Stimulated activated CD4-positive, alpha-beta T cell treated with anti-CD3 and anti-CD28 coated beads, TNF-alpha, amount 100 ng/mL, for 48 hours (primary cell): ENCODE measurements around the gene GPATCH8.
"Not testable (repeated sequence)": the region's sequence is repeated elsewhere in the genome, so short reads cannot be mapped to it uniquely, and the experiment has no call there.

Experiments used
- DNase-seq, 3 donors: peaks; one replicate each; pipeline ENCODE4 v3.0.0-alpha.2; 2020; ENCODE audit warnings: low read depth in 3 of 3

Gene GPATCH8

DNA sequence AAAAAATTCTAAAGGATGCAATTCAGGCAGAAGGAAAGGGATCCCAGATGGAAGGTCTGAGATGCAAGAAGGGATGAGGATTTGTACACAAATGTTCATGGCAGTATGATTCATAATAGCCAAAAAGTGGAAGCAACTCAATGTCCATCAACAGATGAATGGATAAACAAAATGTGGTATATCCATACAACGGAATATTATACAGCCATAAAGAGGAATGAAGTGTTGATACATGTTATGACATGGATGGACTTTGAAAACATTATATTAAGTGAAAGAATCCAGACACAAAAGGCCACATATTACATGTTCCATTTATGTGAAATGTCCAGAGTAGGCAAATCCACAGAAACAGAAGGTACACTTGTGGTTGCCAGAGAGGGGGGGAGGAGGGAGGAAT, 23.9 kb upstream of the GPATCH8 start:
- DNase-seq, result no peak

DNA sequence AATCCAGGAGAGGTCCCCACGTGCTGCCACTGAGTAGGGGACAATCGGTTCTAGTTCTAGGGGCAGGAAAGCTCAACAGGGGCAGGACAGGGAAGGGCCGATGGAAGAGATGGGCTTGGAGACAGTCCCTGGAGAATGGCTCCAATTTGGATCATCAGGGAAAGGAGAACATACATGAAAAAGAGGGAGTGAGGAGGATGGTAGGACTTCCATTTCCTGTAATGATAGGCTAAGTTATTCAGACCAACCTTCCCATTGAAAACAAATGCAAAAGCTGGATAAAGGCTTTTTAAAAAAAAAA, 20.4 kb upstream of the GPATCH8 start:
- DNase-seq, result no peak

DNA sequence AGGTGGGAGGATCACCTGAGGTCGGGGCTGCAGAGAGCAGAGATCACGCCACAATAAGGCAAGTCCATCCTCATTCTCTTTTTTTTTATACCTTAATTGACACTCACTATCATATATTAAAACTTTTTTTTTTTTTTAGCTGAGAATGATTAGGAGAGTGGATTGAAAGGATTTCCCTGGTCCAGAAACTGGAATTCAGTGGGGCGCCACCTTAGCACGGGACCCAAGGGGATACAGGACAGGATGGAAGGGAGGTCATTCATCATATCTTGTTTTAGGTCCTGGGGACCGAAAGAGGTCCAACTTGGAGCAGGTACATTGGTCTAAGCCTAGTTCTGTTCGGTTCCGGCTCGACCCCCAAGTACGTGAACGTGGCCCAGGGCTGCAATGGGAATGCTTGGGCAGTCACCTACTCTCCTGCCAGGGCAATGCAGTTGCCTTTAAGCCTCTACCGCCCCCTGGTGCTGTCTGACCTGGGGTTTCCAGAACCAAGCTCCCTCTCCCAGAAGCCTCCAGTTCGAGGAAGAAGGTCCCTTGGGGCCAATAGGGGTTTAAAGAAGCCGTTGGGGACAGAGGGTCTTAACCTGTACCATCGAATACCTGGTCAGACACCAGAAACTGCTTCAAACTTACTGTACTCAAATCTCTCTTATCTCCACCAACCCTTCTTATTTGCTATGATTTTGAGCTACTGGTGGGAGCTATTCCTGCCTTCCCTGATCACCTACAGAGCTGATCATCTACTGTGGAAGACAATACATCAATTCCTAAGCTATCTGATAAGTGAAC, 19.9 kb upstream of the GPATCH8 start:
- peak; percentile 41 to 77 (median 45) for DNase-seq

DNA sequence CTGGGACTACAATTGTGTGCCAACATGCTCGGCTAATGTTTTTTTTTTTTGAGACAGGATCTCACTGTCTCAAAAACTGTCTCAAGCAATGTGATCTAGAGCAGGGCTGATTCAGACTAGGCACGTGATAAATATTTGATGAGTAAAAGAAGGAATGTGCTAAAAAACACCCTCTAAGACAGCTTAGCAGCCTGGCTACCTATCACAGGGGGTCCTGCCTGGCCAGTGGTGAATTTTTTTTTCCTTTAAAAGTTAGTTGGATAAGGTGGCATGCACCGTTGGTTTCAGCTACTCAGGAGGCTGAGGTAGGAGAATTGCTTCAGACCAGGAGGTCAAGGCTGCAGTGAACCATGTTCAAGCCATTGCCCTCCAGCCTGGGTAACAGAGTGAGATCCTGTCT, 14.8 kb upstream of the GPATCH8 start:
- DNase-seq, result no peak

DNA sequence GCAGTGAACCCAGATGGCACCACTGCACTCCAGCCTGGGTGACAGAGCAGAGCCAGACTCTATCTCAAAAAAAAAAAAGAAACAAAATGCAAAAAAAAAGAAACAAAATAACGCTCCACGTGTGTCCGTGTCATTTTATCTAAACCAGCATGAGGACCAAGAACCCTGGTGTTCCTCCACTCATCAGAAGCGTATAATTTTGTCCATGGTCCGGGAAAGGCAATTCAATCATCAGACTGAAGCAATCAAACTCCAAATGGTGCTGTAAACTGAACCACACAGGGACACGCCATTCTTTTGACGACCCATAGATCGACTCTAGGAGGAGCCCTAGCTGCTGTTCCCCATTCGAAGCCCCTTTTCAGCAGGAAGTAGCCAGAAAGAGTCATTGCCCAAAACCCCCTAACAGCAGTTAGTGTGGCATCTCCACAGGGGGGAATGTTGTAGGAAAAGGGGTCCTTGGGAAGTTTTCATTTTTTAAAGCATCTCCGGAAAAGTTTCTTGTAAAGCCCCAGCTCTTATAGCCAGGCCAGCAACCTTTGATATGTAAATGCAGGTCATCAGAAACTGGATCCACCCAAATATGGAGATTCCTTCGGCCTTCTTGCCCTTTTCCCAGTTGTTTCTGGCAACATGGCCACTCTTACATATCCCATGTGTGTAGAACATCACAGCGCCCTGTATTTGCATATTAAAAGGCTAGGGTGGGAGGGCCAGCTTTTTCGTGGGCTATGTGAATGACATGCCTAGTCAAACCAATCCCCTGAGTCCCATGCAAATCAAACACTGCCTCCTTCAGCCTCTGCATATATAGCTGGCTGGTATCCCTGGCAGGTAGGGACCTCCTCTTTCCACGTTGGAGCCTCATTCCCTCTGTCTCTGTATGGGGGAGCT, 8.3 kb upstream of the GPATCH8 start:
- not testable (repeated sequence) for DNase-seq

DNA sequence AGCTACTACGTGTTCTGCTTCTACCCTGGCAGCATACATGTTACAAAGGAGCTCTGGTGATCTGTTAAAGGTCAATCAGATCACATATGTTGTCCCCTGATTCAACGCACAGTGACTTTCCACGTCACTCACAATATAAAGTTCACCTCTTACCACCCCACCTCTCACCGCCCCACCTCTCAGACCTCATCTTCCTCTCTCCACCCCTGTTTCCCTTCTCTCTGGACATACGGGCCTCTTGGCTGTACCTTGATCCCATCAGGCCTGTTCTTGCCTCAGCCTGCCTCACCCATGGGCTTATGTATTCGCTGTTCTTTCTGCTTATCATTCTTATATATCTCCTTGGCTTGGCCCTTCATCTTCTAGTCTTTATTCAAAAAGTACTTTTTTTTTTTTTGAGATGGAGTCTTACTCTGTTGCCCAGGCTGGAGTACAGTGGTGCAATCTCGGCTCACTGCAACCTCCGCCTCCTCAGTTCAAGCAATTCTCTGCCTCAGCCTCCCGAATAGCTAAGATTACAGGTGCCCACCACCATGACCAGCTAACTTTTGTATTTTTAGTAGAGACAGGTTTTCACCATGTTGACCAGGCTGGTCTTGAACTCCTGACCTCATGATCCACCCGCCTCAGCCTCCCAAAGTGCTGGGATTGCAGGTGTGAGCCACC, 3.9 kb upstream of the GPATCH8 start:
- DNase-seq, result not testable (repeated sequence)

DNA sequence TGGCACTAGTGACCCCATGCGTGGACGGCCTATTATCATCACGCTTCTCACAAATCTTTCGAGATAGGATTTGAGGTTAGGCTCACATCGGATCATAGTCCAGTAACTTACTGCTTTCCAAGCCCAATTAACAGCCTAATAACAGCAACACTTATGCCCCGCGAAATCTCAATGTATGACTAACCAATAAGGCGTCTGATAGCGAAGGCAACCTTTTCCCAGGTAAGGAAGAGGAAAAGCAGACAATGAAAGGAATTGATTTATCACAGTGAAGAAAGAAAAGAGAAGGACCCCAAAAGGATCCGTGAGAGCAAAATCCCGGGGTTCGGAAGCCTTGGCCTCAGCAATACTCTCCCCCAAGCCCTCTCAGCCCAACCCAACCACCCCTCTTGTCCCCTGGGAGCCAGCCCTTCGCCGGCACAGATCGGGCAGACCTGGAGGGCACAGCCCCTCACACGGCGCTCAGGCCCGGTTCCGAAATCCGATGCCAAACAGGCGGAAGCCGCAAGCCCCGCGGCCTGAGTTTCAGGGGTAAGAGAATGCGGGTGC, 534 bp downstream of the GPATCH8 start:
- peak in 1 of 3 donors; percentile 22 for DNase-seq

DNA sequence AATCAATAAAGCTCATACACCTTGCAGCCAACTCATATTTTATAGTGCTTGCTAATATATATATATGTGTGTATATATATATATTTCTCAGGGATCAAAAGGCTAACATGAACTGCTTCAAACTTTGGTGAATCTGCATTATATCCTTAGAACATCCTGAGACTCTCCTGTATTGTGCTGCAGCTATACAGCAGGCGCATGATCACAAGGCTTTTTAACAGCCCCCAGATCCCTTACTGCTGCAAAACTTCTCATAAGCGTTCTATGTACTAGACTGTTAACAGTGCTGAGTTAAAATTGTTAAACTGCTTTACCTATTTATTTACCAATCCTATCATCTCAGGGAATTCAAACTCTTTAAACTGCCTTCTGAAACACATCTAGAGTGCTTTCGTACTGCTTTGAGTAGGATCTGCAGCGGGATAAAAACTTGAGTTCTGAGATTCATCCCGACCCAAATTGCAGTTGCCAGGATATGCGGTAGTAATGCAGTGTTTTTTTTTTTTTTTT, 1.3 kb downstream of the GPATCH8 start:
- no peak for DNase-seq

DNA sequence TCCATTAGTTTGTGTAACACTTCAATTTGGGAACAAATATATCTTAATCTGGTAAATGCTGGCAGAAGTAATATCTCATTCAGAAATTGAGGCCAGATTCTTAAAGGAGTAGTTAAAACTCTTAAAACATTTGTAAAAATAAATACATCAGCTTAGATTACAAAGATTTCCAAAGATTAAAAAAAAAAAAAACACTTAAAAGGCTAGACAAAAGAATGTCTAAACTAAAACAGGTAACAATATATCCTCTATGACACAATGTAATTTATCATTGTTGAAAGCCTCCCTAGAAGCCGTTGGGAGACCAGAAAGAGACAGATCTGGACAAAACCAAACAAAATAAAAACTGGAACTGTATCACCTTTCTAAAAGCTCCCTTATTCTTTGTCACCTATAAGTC, 3.5 kb downstream of the GPATCH8 start:
- DNase-seq, result no peak

DNA sequence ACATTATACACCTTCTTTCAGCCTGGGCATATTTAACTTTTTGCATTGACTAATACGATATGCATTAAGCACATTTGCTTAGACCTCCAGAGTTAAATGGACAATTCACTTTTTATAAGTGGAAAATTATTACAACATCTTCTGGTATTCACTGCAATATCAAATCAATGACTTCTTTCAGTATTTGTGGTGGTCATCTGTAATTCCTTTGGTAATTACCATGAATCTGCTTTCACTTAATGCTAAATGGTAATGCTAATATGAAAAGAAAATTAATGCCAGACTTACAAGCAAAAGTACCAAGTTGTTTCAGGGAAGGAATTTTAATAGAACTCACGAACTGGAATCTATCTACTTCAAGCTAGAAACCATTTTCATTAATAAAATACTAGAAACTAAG, 6.4 kb downstream of the GPATCH8 start:
- no peak for DNase-seq

DNA sequence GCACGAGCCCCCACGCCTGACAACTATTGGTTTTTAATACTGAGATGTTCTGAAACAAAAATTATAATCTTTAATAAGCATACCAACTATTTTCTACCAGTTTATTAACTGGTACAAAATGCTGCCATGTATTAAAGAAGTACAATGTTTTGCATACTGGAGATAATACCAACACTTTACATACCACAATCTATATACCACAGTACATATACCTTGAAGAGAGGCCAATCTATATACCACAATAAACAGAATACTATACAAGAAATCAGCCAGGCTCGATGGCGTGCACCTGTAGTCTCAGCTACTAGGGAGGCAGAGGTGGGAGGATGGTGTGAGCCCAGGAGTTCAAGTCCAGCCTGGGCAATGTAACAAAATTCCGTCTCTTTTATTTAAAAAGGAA, 9.9 kb downstream of the GPATCH8 start:
- no peak for DNase-seq

DNA sequence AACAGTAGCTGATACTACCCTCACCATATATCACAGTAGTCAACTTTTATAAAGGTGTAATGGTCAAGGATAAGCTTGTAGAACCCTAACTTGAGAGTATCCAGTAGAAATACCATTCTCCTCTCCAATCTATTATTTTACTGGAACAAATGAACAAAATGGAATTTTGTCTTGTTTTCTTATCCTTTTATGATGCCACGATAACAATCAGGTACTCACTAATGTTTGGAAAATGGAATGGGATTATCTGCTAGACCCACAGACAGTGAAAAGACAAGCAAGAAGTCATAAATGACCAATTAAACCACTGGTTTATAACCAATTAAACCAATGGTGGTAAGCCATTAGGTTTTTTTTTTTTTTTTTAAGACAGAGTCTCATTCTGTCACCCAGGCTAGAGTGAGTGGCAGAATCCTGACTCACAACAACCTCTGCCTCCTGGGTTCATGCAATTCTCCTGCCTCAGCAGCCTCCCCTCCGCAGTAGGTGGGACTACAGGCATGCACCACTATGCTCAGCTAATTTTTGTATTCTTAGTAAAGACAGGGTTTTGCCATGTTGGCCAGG, 10.4 kb downstream of the GPATCH8 start:
- no peak for DNase-seq

DNA sequence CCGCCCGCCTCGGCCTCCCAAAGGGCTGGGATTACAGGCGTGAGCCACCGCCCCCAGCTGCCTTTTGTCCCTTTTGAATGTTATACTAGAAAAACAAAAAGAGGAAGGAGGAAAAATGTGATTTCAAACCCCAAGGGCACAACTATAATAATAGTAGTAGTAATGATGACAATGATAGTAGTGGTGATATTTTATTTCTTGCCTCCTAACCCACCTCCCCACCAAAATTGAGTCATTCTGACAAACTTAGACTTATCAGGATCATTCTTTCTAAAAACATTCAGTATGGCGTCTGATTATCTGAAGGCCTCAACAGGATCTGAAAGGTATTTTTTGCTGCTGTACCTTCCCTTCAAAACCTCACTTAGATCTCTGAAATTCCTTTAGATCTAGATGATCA, 13.6 kb downstream of the GPATCH8 start:
- DNase-seq, result no peak

DNA sequence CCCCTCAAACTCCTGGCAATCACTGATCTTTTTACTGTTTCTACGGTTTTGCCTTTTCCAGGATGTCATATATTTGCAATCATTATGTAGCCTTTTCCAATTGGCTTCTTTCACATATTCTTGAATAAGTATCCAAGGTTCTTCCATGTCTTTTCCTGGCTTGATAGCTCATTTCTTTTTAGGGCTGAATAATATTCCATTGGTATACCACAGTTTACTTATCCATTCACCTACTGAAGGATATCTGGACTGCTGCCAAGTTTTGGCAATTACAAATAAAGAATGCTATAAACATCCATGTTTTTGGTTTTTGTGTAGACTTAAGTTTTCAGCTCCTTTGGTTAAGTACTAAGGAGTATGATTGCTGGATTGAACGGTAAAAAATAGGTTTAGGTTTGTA, 16.0 kb downstream of the GPATCH8 start:
- DNase-seq, result no peak

DNA sequence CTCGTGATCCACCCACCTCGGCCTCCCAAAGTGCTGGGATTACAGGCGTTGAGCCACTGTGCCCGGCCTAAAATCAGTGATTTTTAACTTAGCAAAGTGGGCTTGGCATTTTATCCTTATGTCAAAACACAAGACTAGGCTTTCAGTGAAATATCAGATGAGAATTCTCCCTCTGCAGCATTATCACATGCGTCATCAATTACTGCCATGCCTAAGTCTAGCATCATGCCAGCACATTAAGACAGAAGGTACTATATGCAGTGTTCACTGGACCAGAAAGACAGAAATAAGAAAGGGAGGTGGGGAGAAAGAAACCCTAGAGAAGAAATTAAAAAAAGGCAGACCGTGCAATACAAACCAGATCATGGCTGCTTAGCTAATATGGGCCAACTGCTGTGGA, 29.8 kb downstream of the GPATCH8 start:
- no peak for DNase-seq

DNA sequence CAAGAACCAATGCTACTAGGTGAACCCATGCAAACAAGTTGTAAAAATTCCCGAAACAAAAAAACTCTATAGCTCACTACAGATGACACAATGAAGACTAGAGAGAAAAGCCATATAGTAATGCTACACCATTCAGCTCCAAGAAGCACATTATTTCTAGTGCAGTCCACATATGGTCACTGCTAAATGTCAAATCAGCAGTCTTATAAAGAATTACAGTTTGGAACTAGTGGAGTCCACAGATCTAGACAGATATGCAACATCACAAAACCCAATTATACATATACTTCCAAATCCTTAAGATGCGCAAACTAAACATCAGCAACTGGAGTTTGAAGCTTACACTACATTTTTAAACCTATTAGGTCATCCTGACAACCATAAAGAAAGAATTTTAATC, 33.5 kb downstream of the GPATCH8 start:
- no peak for DNase-seq

DNA sequence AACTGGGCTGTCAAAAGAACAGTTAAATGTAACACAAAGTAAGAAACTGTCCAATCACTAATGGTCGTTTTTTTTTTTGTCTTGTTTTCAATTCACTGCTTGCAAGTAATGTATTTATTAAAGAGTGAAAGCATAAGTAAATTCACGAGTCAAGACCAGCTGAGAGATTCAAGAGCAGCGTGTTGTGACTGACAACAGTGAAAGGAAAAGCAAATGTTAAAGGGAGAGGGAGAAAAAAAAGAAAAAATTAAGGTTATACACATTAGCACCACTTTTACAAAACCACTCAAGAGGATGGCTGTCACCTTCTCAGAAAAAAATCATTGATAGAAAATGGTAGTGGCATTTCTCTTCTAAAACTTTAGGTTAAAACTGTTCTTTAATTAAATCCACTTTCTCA, 36.1 kb downstream of the GPATCH8 start:
- DNase-seq, result no peak

DNA sequence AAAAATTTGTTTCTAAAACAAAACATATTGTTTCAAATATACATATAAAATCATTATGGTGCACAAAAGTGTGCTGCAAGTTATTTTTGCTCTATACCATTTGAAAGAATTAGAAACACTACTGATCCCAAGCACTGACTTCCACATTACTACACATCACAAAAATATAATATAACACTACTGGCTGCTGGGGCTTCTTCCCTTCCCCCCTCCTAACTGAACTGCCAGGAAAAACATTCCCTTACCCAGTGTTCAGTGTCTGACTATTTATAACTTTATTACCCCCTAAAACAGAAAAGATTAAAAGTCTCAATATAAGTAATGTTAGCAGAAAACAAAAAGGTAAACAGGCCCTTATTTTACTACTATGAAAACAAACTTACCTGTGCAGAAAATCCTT, 36.9 kb downstream of the GPATCH8 start:
- DNase-seq, result no peak

DNA sequence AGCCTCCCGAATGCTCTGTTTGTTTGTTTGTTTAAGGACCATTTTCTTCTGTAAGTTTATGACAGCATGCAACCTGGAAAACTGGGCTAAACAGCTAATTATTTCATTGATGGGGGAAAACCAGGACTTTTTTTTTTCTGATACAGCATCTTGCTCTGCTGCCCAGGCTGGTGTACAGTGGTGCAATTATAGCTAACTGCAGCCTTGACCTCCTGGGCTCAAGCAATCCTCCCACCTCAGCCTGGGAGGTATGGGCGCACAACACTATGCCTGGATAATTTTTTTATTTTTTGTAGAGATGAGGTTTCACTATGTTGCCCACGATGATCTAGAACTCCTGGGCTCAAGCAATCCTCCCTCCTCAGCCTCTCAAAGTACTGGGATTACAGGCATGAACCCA, 37.3 kb downstream of the GPATCH8 start:
- DNase-seq, result no peak

DNA sequence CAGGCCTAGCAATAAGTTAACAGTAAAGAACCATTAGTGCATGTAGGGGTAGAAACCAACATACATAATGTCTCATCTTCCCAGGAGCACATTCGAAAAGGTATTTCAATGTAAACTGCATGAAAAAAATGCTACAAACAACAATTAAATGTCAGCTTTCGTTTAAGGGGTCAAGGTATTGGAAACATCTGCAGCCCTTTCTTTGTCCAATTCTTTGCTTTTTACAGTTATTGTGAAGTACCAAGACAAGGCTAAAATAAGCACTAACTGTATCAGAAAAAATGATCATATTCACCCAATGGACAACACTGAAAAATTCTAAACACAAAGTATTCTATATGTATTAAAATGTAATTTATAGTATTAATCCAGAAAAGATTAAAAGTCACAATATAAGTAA, 37.9 kb downstream of the GPATCH8 start:
- no peak for DNase-seq

DNA sequence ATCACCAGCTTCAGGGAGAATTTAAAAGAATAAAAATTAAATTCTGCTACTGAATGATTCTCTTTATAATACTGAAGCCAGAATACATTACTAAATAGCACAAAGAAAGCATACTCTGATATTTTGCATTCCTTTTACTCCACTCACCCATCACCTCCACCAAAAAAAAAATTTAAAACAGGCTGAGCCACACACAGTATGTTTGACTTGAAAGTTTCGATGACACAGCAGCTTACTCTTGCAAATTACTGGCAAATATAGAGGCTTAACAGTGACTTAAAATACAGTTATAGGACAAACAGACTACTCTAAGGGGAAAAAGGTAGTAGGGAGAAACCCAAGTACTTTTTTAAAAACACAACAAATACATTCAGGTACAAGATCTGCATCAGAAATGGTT, 39.2 kb downstream of the GPATCH8 start:
- no peak for DNase-seq

DNA sequence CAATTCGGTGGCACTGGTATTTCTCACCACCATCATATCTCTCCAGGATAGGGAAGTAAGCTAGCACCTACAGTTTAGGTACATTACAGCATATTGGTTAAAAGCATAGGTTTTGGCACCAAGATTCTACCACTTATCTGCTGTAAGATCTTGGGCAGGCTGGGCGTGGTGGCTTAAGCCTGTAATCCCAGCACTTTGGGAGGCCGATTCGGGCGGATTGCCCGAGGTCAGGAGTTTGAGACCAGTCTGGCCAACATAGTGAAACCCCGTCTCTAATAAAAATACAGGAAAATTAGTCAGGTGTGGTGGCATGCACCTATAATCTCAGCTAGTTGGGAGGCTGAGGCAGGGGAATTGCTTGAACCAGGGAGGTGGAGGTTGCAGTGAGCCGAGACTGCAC, 51.4 kb downstream of the GPATCH8 start:
- DNase-seq, result no peak
